ENCODE results near the gene POLR2I. TPM values are rescaled to one million over a fixed set of nuclear protein-coding genes. Genes with fewer than 3 reads are reported as not detected.

The POLR2I gene
- total RNA-seq, 2 experiments from 2014 or later: 86.8 to 87.4 TPM

GRCh38 chr19:36067681-36068080, 47.0 kb downstream of the POLR2I start:
- CTCF ChIA-PET: no interaction called here
- Mint-ChIP-seq H3K9me3 (no peaks in the 10 kb centered on the region), H3K27ac (no peak overlapping the region), H3K4me3 (no peak overlapping the region), H3K4me1 (ENCODE audit: low read depth) (peaks cover 2% of the 10 kb centered on the region), H3K27me3 (ENCODE audit: low read depth) (no peaks in the 10 kb centered on the region), H3K36me3 (ENCODE audit: low read depth) (peaks cover 39% of the 10 kb centered on the region)
- intact Hi-C loops (cut with micrococcal nuclease): no loop called here
- no peak for DNase-seq

- no peaks in the 10 kb centered on the region for H3K9me3 Mint-ChIP-seq
- H3K27me3 Mint-ChIP-seq (ENCODE audit: low read depth): no peaks in the 10 kb centered on the region
- CTCF ChIA-PET: no interaction called here
- H3K4me1 Mint-ChIP-seq (ENCODE audit: low read depth): no peaks in the 10 kb centered on the region
- no peak overlapping the region for H3K27ac Mint-ChIP-seq
- H3K36me3 Mint-ChIP-seq (ENCODE audit: low read depth): peaks cover 32% of the 10 kb centered on the region
- no peak for DNase-seq
- no peak overlapping the region for H3K4me3 Mint-ChIP-seq
- intact Hi-C loops (cut with micrococcal nuclease): no loop called here
Measured at GRCh38 chr19:36064826-36065225, 49.8 kb downstream of the POLR2I start.

Other genes starting within 250 kb of the POLR2I start
- gene APLP1, start 246.3 kb downstream of the POLR2I start, total RNA-seq: 1 to 10 TPM in 1 of 2 experiments, under 1 TPM in 1; 0.79 to 1.2 TPM
- 10 to 100 TPM; 56.2 to 56.4 TPM for gene NFKBID, start 214.3 kb downstream of the POLR2I start, total RNA-seq
- gene HCST, start 212.3 kb downstream of the POLR2I start, total RNA-seq: 10 to 100 TPM; 11.7 to 14.5 TPM
- gene TYROBP, start 206.6 kb downstream of the POLR2I start, total RNA-seq: not detected
- 1 to 10 TPM; 4.0 TPM for gene LRFN3, start 178.5 kb downstream of the POLR2I start, total RNA-seq
- gene SDHAF1, start 119.7 kb downstream of the POLR2I start, total RNA-seq: 10 to 100 TPM; 13.1 to 13.8 TPM
- gene SYNE4, start 106.1 kb downstream of the POLR2I start, total RNA-seq: 1 to 10 TPM; 1.1 to 2.1 TPM
- 10 to 100 TPM; 36.9 to 37.8 TPM for gene ALKBH6, start 100.7 kb downstream of the POLR2I start, total RNA-seq
- under 1 TPM in 1 of 2 experiments, not detected in 1; 0.15 TPM for gene CLIP3, start 82.0 kb downstream of the POLR2I start, total RNA-seq
- gene THAP8, start 60.6 kb downstream of the POLR2I start, total RNA-seq: 1 to 10 TPM; 1.1 to 1.2 TPM
- 10 to 100 TPM; 23.7 to 25.6 TPM for gene WDR62, start 60.0 kb downstream of the POLR2I start, total RNA-seq
- gene OVOL3, start 3.7 kb downstream of the POLR2I start, total RNA-seq: not detected
- gene TBCB, start 593 bp upstream of the POLR2I start, total RNA-seq: 100 to 1,000 TPM; 104 to 105 TPM
- gene CAPNS1, start 25.2 kb upstream of the POLR2I start, total RNA-seq: 100 to 1,000 TPM; 301 to 307 TPM
- not detected for gene COX7A1, start 37.6 kb upstream of the POLR2I start, total RNA-seq
- gene ZNF565, start 99.8 kb upstream of the POLR2I start, total RNA-seq: 1 to 10 TPM; 2.0 to 2.2 TPM
- gene ZNF146, start 100.2 kb upstream of the POLR2I start, total RNA-seq: 10 to 100 TPM; 78.2 to 79.2 TPM

Data from activated naive CD4-positive, alpha-beta T cell treated with anti-CD3 and anti-CD28 coated beads for 36 hours (primary cell).